SK-N-SH (cell line): ENCODE measurements around the gene ZDHHC14.

Experiments used
- CTCF ChIP-seq: fragments of 200-600 bp; sonication (generic); IDR thresholded peaks from 2 replicates; pipeline ENCODE4 v1.6.1; 2017; ENCODE audit warnings: antibody characterized with exemption, mild to moderate bottlenecking, moderate library complexity
- EP300 ChIP-seq, 2 experiments: IDR thresholded peaks; 2 replicates each; pipeline versions ENCODE4 v1.4.0 to v1.6.1; 2012; ENCODE audit warnings: borderline replicate concordance in 1 of 2, low read depth in 1 of 2, low read length in 1 of 2
- JUND ChIP-seq: IDR thresholded peaks from 2 replicates; pipeline ENCODE4 v1.4.0; 2012
- MXI1 ChIP-seq: IDR thresholded peaks from 2 replicates; pipeline ENCODE4 v1.6.1; 2012; ENCODE audit warnings: mild to moderate bottlenecking, low read depth, low read length, improper control_type of control experiment
- POLR2AphosphoS5 ChIP-seq: IDR thresholded peaks from 2 replicates; pipeline ENCODE4 v1.6.1; 2012; ENCODE audit warnings: low read depth, low read length
- RCOR1 ChIP-seq: fragments of 150-350 bp; IDR thresholded peaks from 2 replicates; pipeline ENCODE4 v1.6.1; 2017; ENCODE audit warnings: antibody characterized with exemption, low read length
- TCF12 ChIP-seq: IDR thresholded peaks from 2 replicates; pipeline ENCODE4 v1.4.0; 2012
- ZBTB33 ChIP-seq: IDR thresholded peaks from 2 replicates; pipeline ENCODE4 v1.4.0; 2012; ENCODE audit warnings: low read depth, borderline replicate concordance

- TF ChIP-seq CTCF: no peak
- TF ChIP-seq POLR2AphosphoS5: no peak
- no peak for TF ChIP-seq JUND
- no peak for TF ChIP-seq RCOR1
- TF ChIP-seq EP300 (IDR thresholded peaks at IDR 0.05; ENCODE audit: borderline replicate concordance in 1 of 2, low read depth in 1 of 2, low read length in 1 of 2): no peak
- no peak for TF ChIP-seq ZBTB33
- no peak for TF ChIP-seq MXI1
- no peak for TF ChIP-seq TCF12
Measured at GRCh38 chr6:157537556-157537955, 156.6 kb downstream of the ZDHHC14 start.
